A673 (cell line): ENCODE measurements around the gene ADO. TPM values are rescaled to one million over a fixed set of nuclear protein-coding genes. Genes with fewer than 3 reads are reported as not detected.

Experiments
- BruUV-seq: library from RNA; stranded (reverse); fragments of 400-500 nt; replicated peaks from 2 replicates; lab custom pipeline; 2021; lab: Mats Ljungman, UMichigan
- CTCF ChIA-PET: fragments of 300-600 bp; sonication (Branson Sonifier 250); formaldehyde crosslinking; loops from one replicate; lab custom pipeline; 2022; ENCODE audit warnings: antibody characterized with exemption; lab: Charles Lee
- POLR2A ChIA-PET: fragments of 300-600 bp; sonication (Branson Sonifier 250); formaldehyde crosslinking; loops from one replicate; lab custom pipeline; 2022; ENCODE audit warnings: antibody characterized with exemption; ENCODE audit not compliant: low non-redundant PET; lab: Charles Lee
- DNase-seq: peaks from one replicate; pipeline ENCODE4 v3.0.0-alpha.2; 2015; ENCODE audit warnings: low spot score
- H3K27ac ChIP-seq: fragments of 200-600 bp; sonication (generic); 2 replicates; pipeline ENCODE4 v1.5.1; 2016; ENCODE audit warnings: mixed run types, low read depth, mild to moderate bottlenecking, mixed read lengths, antibody characterized with exemption, low read length; ENCODE audit not compliant: poor library complexity, severe bottlenecking
- H3K27me3 ChIP-seq: fragments of 200-600 bp; sonication (generic); replicated peaks from 2 replicates; pipeline ENCODE4 v1.6.1; 2017; ENCODE audit warnings: mixed run types, low read depth, mild to moderate bottlenecking, mixed read lengths, antibody characterized with exemption, low read length; ENCODE audit not compliant: insufficient read depth, poor library complexity
- H3K36me3 ChIP-seq: fragments of 200-600 bp; sonication (generic); 2 replicates; pipeline ENCODE4 v1.6.1; 2016; ENCODE audit warnings: mixed run types, mild to moderate bottlenecking, mixed read lengths, antibody characterized with exemption, low read length; ENCODE audit not compliant: insufficient read depth, poor library complexity, severe bottlenecking
- H3K4me1 ChIP-seq: fragments of 200-600 bp; sonication (generic); 2 replicates; pipeline ENCODE4 v1.6.1; 2017; ENCODE audit warnings: mixed run types, mild to moderate bottlenecking, mixed read lengths, antibody characterized with exemption, low read length; ENCODE audit not compliant: insufficient read depth, poor library complexity, severe bottlenecking
- H3K4me3 ChIP-seq: fragments of 200-600 bp; sonication (generic); 2 replicates; pipeline ENCODE4 v1.5.1; 2016; ENCODE audit warnings: low read depth, mixed run types, mild to moderate bottlenecking, mixed read lengths, low read length; ENCODE audit not compliant: poor library complexity, severe bottlenecking
- H3K9me3 ChIP-seq: fragments of 200-600 bp; sonication (generic); 2 replicates; pipeline ENCODE4 v1.6.1; 2016; ENCODE audit warnings: mixed run types, low read depth, mild to moderate bottlenecking, mixed read lengths, antibody characterized with exemption, low read length; ENCODE audit not compliant: poor library complexity, severe bottlenecking
- CTCF ChIP-seq: fragments of 300-800, 200-600 bp; sonication (generic); conservative IDR thresholded peaks from 2 replicates; pipeline ENCODE4 v1.5.1; 2017; ENCODE audit warnings: low read depth, mild to moderate bottlenecking, antibody characterized with exemption, low read length, moderate library complexity, mixed read lengths
- EZH2 ChIP-seq: fragments of 200-600 bp; sonication (generic); IDR thresholded peaks from 2 replicates; pipeline ENCODE4 v1.6.1; 2017; ENCODE audit warnings: borderline replicate concordance, low read depth, mild to moderate bottlenecking, mixed read lengths, antibody characterized with exemption, low read length; ENCODE audit not compliant: poor library complexity, severe bottlenecking
- intact Hi-C: fragments of 100-400 bp; cut with micrococcal nuclease; formaldehyde crosslinking; loops from one replicate; pipeline ENCODE4 v1.10.0; 2022; ENCODE audit not compliant: unreplicated experiment
- total RNA-seq: library from RNA; stranded (reverse); gene quantifications from 2 replicates; pipeline ENCODE4 v1.2.3, GENCODE V29; 2021

Gene ADO
- total RNA-seq, 1 experiment from 2014 or later, result 38.4 TPM

- Histone ChIP-seq H3K9me3 (no peaks in the 10 kb centered on the region), H3K4me3 (no peak overlapping the region), H3K4me1 (peaks cover 25% of the 10 kb centered on the region), H3K36me3 (peaks cover 12% of the 10 kb centered on the region), H3K27me3 (no peaks in the 10 kb centered on the region), H3K27ac (peak overlapping the region; percentile 20)
- no TSS peak for BruUV-seq
- ChIA-PET CTCF (no interaction called here), POLR2A (no interaction called here)
- TF ChIP-seq CTCF (no peak), EZH2 (no peak)
- intact Hi-C loops, result loop anchor here (10.0 kb wide), 1 partner anchor 546 kb away; the partner anchor contains the start of gene RTKN2
- no peak for DNase-seq
These were observed 5.8 kb downstream of the ADO start for GRCh38 chr10:62810156-62810902.

DNA sequence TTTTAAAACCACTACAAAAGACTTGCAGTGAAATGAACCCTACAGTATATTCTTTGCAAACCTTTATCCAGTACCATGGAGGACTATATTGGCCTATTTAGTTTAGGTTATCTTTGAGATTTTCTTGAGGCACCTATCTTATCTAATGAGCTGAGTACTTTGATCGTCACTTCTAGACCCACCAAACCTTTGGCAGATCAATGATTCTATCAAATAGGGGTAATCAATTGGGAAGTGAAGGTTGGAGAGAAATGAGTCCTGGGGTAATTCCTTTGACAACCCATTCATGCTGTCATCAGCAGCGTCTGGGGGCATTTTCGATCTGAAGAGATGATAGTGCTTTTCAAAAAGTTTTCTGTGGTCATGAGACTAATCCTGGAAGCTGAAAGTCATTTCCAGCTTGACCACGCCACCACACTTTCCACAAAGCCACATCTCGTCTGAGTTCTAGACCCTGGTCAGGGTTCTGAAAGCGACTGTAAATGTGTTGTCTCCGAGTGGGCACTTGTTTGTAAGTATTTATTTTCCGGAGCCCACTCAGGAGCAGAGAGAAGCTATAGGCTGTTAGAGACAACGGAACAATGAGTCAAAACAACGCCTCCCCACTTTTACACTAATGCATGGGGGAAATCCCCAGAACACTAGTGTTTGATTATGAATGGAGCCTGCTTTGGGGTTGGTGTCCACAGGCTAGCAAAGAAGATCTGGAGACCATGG is 6.8 kb downstream of the ADO start:
- Histone ChIP-seq H3K27me3 (no peaks in the 10 kb centered on the region), H3K4me1 (peaks cover 23% of the 10 kb centered on the region), H3K4me3 (no peak overlapping the region), H3K9me3 (no peaks in the 10 kb centered on the region), H3K36me3 (peaks cover 12% of the 10 kb centered on the region), H3K27ac (no peak overlapping the region)
- ChIA-PET POLR2A (no interaction called here), CTCF (no interaction called here)
- intact Hi-C loops, result loop anchor here (10.0 kb wide), 1 partner anchor 547 kb away; the partner anchor contains the start of gene RTKN2
- TF ChIP-seq CTCF (no peak), EZH2 (no peak)
- DNase-seq, result no peak
- BruUV-seq, result no TSS peak

GRCh38 chr10:62812672-62813439 is 8.3 kb downstream of the ADO start:
- H3K27ac ChIP-seq, result no peak overlapping the region
- CTCF ChIA-PET, result no interaction called here
- H3K27me3 ChIP-seq, result no peaks in the 10 kb centered on the region
- no TSS peak for BruUV-seq
- peak overlapping the region; percentile 62 for H3K4me3 ChIP-seq
- DNase-seq, result no peak
- intact Hi-C loops, result loop anchor here (10.0 kb wide), 1 partner anchor 548 kb away; the partner anchor contains the start of gene RTKN2
- no peaks in the 10 kb centered on the region for H3K9me3 ChIP-seq
- TF ChIP-seq CTCF (no peak), EZH2 (no peak)
- H3K36me3 ChIP-seq, result peaks cover 12% of the 10 kb centered on the region
- peaks cover 22% of the 10 kb centered on the region for H3K4me1 ChIP-seq
- POLR2A ChIA-PET, result no interaction called here
